GM12878 (cell line): ENCODE data around the gene RCAN2. TPM values are rescaled to one million over a fixed set of nuclear protein-coding genes. Genes with fewer than 3 reads are reported as not detected.

Source experiments
- CUX1 ChIP-seq: IDR thresholded peaks from 2 replicates; pipeline ENCODE4 v1.6.1; 2012; ENCODE audit warnings: improper control_type of control experiment, low read depth, low read length; ENCODE audit not compliant: insufficient replicate concordance
- PAX5 ChIP-seq: IDR thresholded peaks from 2 replicates; pipeline ENCODE4 v1.6.1; 2011; ENCODE audit warnings: low read depth, low read length, borderline replicate concordance
- RBBP5 ChIP-seq: fragments of 200-600 bp; sonication (generic); conservative IDR thresholded peaks from 2 replicates; pipeline ENCODE4 v1.6.1; 2016
- SUPT20H ChIP-seq: IDR thresholded peaks from 2 replicates; pipeline ENCODE4 v1.6.1; 2011; ENCODE audit warnings: low read depth, mild to moderate bottlenecking, low read length, moderate library complexity, borderline replicate concordance; ENCODE audit not compliant: control insufficient read depth
- polyA plus RNA-seq, 11 experiments: library from polyadenylated mRNA; depleted of rRNA in 4 of 11; unstranded in 6 of 11; stranded (reverse) in 5 of 11; fragments of >200 nt; fragmentation: Nextera tagmentation in 4 of 11; fragmentation: Illumina TruSeq in 1 of 11; extraction: Ambion mirVana in 4 of 11; extraction: Trizol in 1 of 11; gene quantifications; 1 replicate in 1 of 11; 2 replicates in 10 of 11; pipeline versions ENCODE4 v1.2.1 to v1.2.3, GENCODE V29; 2011 to 2016; ENCODE audit warnings: inconsistent platforms in 2 of 11, missing spikeins in 2 of 11, low read depth in 1 of 11
- total RNA-seq, 4 experiments: library from RNA; depleted of rRNA in 3 of 4; stranded (reverse); fragments of >200 nt in 3 of 4; fragmentation: Illumina TruSeq in 1 of 4; extraction: Trizol in 1 of 4; gene quantifications; 2 replicates each; pipeline versions ENCODE4 v1.2.1 to v1.2.3, GENCODE V29; 2013 to 2021
- TF ChIP-seq, protein P1 (sequence below): fragments of 450-650 bp; IDR thresholded peaks from 2 replicates; pipeline ENCODE4 v1.6.1; 2017; ENCODE audit warnings: low read depth, mild to moderate bottlenecking, moderate library complexity
- TF ChIP-seq, protein P2 (sequence below): IDR thresholded peaks from 2 replicates; pipeline ENCODE4 v1.6.1; 2012; ENCODE audit warnings: low read depth, low read length, improper control_type of control experiment

RCAN2 gene
- total and polyA plus RNA-seq, 10 of the 15 experiments (the other 5 are each of a cell fraction or from before 2014, with no cell fraction given), result 0.06 TPM; not detected in 9

DNA sequence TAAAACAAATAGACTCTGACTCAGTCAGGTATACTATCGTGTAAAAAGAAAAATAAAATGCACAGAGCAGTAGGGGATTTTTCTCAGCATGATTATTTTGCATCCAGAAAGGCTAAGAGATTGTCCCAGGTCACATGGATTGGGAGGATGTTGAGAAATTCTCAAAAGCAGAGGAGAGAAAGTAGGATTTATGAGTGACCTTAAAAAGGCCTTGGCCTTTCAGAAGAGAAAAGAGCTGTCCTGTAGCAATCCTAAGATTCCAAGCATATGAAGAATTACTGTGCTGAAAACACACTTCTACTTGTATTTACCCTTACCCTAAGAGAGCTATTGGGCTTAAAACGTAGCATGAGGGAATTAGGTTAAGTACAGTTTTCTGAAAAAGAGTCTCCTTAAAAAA lies 170.7 kb downstream of the RCAN2 start (continued):
- TF ChIP-seq CUX1 (no peak), RBBP5 (no peak), SUPT20H (no peak), PAX5 (no peak)
- TF ChIP-seq, protein P1, sequence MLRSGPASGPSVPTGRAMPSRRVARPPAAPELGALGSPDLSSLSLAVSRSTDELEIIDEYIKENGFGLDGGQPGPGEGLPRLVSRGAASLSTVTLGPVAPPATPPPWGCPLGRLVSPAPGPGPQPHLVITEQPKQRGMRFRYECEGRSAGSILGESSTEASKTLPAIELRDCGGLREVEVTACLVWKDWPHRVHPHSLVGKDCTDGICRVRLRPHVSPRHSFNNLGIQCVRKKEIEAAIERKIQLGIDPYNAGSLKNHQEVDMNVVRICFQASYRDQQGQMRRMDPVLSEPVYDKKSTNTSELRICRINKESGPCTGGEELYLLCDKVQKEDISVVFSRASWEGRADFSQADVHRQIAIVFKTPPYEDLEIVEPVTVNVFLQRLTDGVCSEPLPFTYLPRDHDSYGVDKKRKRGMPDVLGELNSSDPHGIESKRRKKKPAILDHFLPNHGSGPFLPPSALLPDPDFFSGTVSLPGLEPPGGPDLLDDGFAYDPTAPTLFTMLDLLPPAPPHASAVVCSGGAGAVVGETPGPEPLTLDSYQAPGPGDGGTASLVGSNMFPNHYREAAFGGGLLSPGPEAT, result no peak
- TF ChIP-seq, protein P2, sequence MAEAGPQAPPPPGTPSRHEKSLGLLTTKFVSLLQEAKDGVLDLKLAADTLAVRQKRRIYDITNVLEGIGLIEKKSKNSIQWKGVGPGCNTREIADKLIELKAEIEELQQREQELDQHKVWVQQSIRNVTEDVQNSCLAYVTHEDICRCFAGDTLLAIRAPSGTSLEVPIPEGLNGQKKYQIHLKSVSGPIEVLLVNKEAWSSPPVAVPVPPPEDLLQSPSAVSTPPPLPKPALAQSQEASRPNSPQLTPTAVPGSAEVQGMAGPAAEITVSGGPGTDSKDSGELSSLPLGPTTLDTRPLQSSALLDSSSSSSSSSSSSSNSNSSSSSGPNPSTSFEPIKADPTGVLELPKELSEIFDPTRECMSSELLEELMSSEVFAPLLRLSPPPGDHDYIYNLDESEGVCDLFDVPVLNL, result no peak
